HG02970 (cell line): ENCODE measurements around the gene ILF2.
"Not testable (repeated sequence)": the region's sequence is repeated elsewhere in the genome, so short reads cannot be mapped to it uniquely, and the experiment has no call there.

ENCODE experiments used
- ATAC-seq: cut with Tn5 transposase; IDR thresholded peaks from one replicate; pipeline ENCODE4 v1.9.1; 2021; ENCODE audit warnings: mild to moderate bottlenecking, moderate library complexity, moderate number of reproducible peaks; ENCODE audit not compliant: unreplicated experiment, low FRiP score

Gene ILF2

GRCh38 chr1:153651771-153652170 lies 19.0 kb downstream of the ILF2 start:
- no peak for ATAC-seq

GRCh38 chr1:153649863-153650235 lies 20.9 kb downstream of the ILF2 start:
- no peak for ATAC-seq

GRCh38 chr1:153649137-153649862 lies 21.5 kb downstream of the ILF2 start:
- no peak for ATAC-seq

GRCh38 chr1:153648000-153648643 lies 22.7 kb downstream of the ILF2 start:
- ATAC-seq = no peak

GRCh38 chr1:153647346-153647714 lies 23.5 kb downstream of the ILF2 start:
- ATAC-seq = no peak

- no peak for ATAC-seq
Measured at GRCh38 chr1:153646672-153647345, 24.0 kb downstream of the ILF2 start.

GRCh38 chr1:153643816-153644215 lies 27.0 kb downstream of the ILF2 start:
- ATAC-seq = no peak

GRCh38 chr1:153643100-153643499 lies 27.7 kb downstream of the ILF2 start:
- ATAC-seq = no peak

- no peak for ATAC-seq
Measured at GRCh38 chr1:153642161-153642560, 28.6 kb downstream of the ILF2 start.

- ATAC-seq = no peak
Measured at GRCh38 chr1:153640861-153641260, 29.9 kb downstream of the ILF2 start.

GRCh38 chr1:153640213-153640612 lies 30.6 kb downstream of the ILF2 start:
- ATAC-seq = not testable (repeated sequence)

GRCh38 chr1:153639280-153639679 lies 31.5 kb downstream of the ILF2 start:
- ATAC-seq = no peak

- ATAC-seq = no peak
Measured at GRCh38 chr1:153638261-153638660, 32.5 kb downstream of the ILF2 start.

- ATAC-seq = no peak
Measured at GRCh38 chr1:153636312-153636711, 34.5 kb downstream of the ILF2 start.

GRCh38 chr1:153635872-153636271 lies 34.9 kb downstream of the ILF2 start:
- no peak for ATAC-seq

- peak; percentile 93 for ATAC-seq
Measured at GRCh38 chr1:153633754-153634665, 36.8 kb downstream of the ILF2 start, which contains the start of gene CHTOP. Gene CHTOP (plus strand): TSS chr1:153634066. CDS start chr1:153636589, 2,523 bp downstream.

GRCh38 chr1:153633161-153633753 lies 37.5 kb downstream of the ILF2 start:
- no peak for ATAC-seq

GRCh38 chr1:153631047-153632022 lies 39.5 kb downstream of the ILF2 start:
- ATAC-seq = no peak

- ATAC-seq = no peak
Measured at GRCh38 chr1:153630384-153630783, 40.4 kb downstream of the ILF2 start.
